KOPT-K1 (cell line): ENCODE measurements around the gene ATCAY.
"Not testable (repeated sequence)": the region's sequence is repeated elsewhere in the genome, so short reads cannot be mapped to it uniquely, and the experiment has no call there.

Experiments
- H3K27ac ChIP-seq: fragments of 200-600 bp; sonication (generic); 2 replicates; pipeline ENCODE4 v1.5.1; 2016; ENCODE audit warnings: antibody characterized with exemption, mild to moderate bottlenecking, low read depth, low read length; ENCODE audit not compliant: poor library complexity, severe bottlenecking
- H3K36me3 ChIP-seq: fragments of 200-600 bp; sonication (generic); 2 replicates; pipeline ENCODE4 v1.5.1; 2017; ENCODE audit warnings: antibody characterized with exemption, mild to moderate bottlenecking, low read length, moderate library complexity; ENCODE audit not compliant: insufficient read depth
- H3K9me3 ChIP-seq: fragments of 200-600 bp; sonication (generic); 2 replicates; pipeline ENCODE4 v1.5.1; 2017; ENCODE audit warnings: antibody characterized with exemption, low read length, mild to moderate bottlenecking; ENCODE audit not compliant: insufficient read depth, poor library complexity, severe bottlenecking

The ATCAY gene

DNA sequence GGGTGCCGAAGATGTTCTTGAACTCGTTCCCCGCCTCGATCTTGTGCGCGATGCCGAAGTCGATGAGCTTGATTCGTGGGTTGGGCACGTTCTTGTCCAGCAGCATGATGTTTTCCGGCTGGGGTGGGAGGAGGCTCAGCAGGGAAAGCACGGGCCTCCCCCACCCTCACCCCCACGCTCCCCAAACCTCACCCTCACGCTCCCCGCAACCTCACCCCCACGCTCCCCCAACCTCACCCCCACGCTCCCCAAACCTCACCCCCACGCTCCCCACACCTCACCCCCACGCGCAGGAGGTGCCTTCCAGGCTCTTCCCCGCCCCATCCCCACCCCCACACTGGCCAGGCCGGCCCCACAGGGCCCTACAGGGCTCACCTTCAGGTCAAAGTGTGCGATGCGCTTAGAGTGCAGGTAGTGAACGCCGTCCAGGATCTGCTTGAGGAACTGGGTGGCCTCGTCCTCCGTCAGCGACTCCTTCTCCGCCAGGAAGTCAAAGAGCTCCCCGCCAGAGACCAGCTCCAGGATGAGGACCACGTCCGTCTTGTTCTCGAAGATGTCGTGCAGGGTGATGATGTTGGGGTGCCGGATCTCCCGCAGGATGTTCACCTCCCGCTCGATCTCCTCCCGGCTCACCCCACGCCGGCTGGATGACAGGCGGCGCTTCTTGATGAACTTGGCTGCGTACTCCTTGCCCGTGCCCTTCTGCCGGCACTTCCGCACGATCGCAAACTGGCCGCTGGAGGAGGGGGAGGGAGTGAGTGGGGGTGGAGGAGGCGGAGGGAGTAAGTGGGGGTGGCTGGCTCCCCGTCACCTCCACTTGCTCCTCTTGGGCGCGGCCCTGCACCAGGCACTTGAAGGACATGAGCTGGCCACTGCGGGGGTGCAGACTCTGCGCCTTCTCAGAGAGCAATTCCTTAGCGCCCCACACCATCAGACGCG, 84.0 kb downstream of the ATCAY start:
- Histone ChIP-seq H3K27ac (no peak overlapping the region), H3K36me3 (peaks cover 85% of the 10 kb centered on the region), H3K9me3 (no peaks in the 10 kb centered on the region)

DNA sequence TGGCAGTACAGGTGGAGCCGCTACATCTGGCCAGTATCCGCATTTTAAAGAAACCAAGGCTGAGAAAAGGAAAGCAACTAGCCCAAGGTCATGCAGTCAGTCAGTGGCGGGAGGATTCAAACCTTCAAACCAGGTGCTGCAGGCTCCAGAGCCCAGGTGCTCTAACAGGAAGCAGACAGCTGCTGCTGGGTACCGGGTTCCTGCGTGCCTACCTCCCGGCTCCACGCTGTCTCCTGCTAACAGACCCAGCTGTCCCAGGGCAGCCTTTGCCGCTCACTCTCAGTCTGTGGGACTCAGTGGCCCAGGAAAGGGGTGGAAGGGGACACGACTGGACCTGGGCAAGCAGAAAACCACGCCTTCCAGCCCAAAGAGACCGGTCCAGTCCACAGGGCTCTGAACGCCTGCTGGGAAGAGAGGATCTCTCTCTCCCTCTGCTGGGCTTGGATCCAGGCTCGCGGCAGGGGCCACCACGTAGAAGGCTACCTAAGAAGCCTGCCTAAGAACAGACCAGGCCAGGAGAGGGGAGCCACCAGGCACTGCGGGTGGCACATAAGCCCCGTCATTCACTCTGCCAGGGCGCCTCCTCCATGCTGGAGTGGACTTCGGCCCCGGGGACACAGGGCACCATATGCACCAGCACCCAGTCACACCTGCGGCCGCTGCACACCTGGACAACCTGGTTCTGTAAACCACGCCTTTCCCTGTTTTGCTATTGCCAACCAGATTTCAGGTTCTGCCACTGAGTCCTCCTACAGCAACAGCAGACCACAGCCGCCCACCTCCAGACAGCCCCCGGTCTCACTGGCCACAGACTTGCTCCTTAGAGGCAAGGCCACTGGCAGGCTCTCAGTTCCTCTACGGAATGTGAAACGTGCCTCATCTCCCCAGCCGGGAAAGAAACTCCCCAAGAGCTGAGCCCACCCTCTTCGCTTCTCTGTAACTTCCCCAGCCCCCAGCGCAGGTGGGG, 85.8 kb downstream of the ATCAY start:
- Histone ChIP-seq H3K36me3 (peaks cover 69% of the 10 kb centered on the region), H3K9me3 (no peaks in the 10 kb centered on the region), H3K27ac (no peak overlapping the region)

DNA sequence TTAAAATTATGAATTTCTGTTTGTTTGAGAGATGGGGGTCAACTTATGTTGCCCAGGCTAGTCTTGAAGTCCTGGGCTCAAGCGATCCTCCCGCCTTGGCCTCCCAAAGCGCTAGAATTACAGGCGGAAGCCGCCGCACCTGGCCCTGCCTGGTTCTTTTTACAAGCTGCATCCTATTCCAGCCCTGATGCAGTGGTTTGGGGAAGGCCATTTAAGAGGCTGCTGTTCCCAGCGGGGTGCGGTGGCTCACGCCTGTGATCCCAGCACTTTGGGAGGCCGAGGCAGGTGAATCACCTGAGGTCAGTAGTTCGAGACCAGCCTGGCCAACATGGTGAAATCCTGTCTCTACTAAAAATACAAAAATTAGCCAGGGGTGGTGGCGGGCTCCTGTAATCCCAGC, 87.5 kb downstream of the ATCAY start:
- H3K27ac ChIP-seq, H3K9me3 ChIP-seq: not testable (repeated sequence)
- peaks cover 53% of the 10 kb centered on the region for H3K36me3 ChIP-seq

DNA sequence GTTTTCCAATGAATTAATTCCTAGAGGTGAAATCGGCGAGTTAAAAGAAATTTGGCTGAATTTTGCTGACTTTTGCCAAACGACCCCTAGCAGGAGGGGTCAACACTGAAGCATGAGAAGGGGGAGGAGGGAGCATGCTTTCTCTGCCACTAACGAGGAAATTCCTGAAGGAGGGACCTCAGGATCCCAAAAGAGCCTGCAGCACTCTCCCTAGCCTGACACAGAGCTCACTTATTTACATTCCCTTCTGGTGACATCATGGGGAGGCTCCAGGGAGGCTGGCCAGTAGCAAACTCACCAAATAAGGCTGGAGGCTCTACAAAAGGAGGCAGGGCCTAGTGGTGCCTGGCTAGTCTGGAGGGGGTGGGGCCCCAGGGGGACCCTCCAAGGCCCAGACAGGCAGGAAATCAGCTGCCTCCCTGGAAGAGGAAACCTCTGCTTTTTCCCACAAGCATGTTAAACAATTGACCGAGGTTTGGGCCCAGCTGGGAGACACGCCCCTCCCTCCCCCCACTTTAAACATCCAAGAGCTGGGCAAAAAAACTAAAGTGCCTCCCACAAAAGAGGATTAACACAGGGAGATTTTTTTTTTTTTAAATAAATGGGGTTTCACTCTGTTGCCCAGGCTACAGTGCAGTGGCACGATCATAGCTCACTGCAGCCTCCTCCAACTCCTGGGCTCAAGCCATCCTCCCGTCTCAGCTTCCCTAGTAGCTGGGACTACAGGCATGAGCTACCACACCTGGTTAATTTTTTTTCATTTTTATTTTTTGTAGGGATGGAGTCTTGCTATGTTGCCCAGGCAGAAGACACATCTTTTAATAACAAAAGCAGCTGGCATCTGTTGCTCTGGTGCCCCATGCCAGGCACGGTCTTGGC, 88.3 kb downstream of the ATCAY start:
- Histone ChIP-seq H3K36me3 (peaks cover 45% of the 10 kb centered on the region), H3K27ac (no peak overlapping the region), H3K9me3 (no peaks in the 10 kb centered on the region)

DNA sequence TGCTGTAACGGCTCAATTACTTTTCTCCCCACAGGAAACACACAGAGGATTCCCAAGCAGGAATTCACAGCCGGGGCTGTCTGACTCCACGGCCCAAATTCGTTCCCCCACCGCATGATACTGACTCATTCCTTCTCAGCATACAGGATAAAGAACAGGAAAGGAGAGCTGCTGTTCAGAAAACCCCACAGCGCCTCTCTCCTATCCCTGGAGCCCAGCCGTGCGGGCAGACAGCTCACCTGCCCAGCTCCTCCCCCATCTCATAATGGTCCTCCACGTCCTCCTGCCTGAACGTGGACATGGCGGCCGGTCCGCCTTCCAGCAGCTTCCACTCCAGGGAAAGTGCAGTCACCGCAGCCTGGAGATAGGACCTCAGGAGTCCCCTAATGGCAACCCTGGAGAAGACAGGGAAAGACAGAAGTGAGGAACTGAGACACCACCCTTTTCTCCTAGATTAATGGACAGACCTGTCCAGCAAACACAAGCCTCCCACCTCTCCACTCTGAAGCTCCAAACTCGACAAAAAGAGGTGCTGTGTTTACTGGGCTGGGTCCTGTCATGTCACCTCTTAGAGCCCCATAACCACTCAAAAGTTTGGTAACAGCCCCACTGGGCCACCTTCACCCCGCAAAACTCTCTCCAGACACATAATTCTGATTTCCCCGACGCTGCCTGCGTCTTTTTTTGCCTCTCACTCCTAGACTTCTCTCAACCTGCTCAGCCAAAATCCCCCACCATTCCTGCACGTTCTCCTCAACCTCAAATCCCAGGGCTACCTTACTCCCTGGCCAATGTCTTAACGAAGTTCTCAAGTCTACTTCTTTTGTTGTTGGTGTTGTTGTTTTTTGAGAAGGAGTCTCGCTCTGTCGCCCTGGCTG, 89.2 kb downstream of the ATCAY start:
- Histone ChIP-seq H3K27ac (peak overlapping the region; percentile 63), H3K9me3 (no peaks in the 10 kb centered on the region), H3K36me3 (peaks cover 40% of the 10 kb centered on the region; the same call in 1 of the 2 replicates)

DNA sequence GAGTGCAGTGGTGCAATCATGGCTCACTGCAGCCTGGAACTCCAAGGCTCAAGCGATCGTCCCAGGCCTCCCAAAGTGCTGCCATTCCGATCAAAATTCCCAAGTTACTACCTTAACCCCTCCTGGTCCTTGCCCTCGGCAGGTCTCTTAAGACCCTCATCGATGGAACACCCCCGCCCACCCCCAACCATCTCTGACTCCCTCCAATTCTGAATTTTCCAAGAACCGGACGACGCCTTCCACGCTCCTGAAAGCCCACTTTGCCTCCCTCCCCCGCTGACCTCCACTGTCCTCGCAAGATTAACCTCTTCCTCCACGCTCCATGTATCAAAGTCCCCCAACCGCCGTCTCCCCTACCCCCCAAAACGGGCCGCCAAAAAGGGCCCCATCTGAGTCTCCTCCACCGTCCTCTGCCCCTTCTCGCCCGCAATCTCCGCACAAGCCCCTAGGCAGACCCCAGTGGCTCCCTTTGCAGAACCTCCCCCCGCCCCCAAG, 89.9 kb downstream of the ATCAY start:
- H3K9me3 ChIP-seq: no peaks in the 10 kb centered on the region
- H3K27ac ChIP-seq: peak overlapping the region; percentile 63
- peaks cover 46% of the 10 kb centered on the region for H3K36me3 ChIP-seq

DNA sequence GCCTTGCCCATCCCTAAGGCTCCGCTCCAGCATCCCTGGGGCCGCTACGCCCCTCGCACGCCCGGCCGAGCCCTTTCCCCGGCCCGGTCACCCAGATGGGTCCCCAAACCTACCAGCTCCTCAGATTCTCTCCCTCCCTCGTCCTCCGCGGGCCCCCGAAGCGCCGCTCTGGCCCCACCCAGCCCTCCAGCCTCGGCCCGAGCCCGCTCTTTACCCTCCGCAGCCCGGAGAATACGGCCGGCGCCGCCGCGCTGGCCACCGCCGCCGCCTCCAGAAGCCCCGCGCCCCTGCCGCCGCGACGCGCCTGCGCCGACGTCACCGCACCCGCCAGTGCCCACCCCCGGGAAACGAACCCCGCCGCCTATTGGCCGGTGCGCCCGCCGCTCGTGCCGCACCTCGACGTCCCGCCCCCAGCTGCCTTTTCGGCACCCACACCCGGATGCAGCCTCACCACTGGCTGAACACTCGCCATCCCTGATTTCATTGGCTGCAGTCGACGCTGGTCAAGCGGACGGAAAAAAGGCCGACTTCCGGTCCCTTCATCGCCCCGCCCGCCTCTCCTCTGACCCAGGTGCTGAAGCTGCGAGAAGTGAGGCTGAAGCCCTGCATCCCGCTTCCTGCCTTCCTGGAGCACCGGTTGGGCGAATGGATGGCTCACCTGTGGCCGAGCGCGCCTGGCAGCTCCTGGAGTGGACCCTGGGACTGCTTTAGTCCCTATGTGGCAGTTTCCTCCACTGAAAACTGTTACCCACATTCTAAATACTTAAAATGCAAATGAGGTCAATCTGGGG, 90.5 kb downstream of the ATCAY start, which contains the start of gene DAPK3:
DAPK3 (minus strand) TSS at position 292 of the 791 bp plus-strand sequence. CDS start 1,364 bp downstream, outside the sequence.
- Histone ChIP-seq H3K9me3 (no peaks in the 10 kb centered on the region), H3K27ac (peak within 1 kb of the TSS; percentile 63)

DNA sequence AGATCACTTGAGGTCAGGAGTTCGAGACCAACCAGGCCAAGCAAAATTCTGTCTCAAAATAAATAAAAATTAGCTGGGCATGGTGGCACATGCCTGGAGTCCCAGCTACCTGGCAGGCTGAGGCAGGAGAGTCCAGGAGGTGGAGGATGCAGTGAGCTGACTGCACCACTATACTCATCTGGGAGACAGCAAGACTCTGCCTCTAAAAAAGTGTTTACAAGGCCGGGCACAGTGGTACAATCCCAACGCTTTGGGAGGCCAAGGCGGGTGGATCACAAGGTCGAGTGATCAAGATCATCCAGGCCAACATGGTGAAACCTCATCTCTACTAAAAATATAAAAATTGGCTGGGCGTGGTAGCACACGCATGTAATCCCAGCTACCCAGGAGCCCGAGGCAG, 94.7 kb downstream of the ATCAY start:
- Histone ChIP-seq H3K27ac (no peak overlapping the region), H3K9me3 (no peaks in the 10 kb centered on the region), H3K36me3 (peaks cover 53% of the 10 kb centered on the region)

More for the DNA sequence above, 90.5 kb downstream of the ATCAY start, which contains the start of gene DAPK3:
- H3K36me3 ChIP-seq: peaks cover 46% of the 10 kb centered on the region

DNA sequence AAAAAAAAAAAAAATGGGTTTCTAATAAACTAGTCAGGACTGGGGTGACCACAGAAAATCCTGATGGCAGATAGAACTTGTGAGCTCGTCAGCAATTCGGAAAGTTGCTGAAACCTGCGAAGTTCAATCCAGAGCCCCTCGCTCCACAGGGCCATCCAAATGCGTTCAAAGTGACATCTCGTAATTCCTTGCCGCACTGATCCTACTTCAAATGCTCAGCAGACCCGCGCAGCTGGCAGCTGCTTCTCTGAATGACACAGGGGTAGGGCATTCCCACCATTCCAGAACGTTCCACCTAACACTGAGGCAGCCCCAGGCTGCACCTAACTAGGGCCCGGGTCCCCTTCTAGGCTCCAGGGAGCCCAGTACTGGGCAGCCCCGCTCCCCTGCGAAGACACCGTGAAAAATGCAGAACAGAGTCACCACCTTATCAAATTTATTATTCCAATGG, 95.2 kb downstream of the ATCAY start:
- H3K9me3 ChIP-seq: no peaks in the 10 kb centered on the region
- peaks cover 58% of the 10 kb centered on the region for H3K36me3 ChIP-seq
- no peak overlapping the region for H3K27ac ChIP-seq

DNA sequence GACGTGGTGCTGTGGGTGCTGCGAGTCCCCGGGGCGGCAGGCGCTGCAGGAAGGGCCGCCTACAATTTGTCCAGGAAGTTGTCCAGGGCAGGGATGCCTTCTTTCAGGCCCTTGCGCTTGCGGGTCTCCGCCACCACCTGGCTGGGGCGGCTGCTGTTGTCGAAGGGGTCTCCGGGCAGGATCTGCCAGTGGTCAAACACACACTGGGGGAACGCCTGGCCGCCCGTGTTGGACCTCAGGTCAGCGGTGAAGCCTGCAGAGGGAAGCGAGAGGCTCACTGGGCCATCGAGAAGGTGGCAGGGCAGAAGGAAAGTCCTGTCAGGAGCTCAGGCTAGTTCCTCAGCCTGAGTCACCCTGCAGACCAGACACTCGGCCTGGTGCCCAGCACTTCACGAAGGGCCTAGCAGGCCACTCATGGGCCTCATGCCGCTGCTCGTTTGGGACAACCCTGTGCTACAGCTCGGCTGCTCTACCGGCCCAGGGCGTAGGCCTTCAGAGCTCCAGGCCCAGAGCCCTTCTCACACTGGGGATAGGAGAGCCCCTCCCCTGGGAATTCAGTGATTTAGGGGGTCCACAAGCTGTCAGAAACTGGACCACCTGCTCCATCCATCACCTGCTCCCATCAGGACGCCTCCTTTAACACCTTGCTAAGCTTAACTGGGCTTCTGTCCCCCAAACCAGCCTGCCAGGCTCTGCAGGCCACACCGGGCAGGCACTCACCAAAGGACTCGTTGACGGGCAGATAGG, 96.2 kb downstream of the ATCAY start:
- Histone ChIP-seq H3K27ac (no peak overlapping the region), H3K9me3 (no peaks in the 10 kb centered on the region), H3K36me3 (peaks cover 68% of the 10 kb centered on the region)
